Ecto neural progenitor cell (in vitro differentiated cells): ENCODE results near the gene TXK.

ENCODE experiments used
- DNase-seq: peaks from one replicate; pipeline ENCODE4 v3.0.0-alpha.2; 2018; ENCODE audit warnings: low spot score

Gene TXK

DNA sequence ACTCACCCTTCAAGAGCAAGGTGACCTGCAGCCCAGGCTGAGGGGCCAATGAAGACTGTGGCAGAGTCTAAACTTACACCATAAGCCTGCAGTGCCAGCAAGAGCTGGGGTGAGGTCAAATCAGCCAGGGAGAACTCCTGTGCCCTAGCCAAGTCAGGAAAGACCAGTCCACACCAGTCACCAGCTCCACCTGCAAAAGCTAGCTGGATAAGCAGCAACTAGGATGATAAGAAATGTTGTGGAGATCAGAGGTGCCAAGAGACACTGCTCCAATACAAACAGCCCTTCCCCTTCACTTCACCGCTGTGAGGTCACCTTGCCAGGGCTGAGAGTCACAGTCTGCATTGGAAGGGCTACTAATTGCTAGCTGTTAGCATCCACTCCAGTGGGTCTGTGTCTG lies 86.2 kb downstream of the TXK start:
- DNase-seq = no peak

DNA sequence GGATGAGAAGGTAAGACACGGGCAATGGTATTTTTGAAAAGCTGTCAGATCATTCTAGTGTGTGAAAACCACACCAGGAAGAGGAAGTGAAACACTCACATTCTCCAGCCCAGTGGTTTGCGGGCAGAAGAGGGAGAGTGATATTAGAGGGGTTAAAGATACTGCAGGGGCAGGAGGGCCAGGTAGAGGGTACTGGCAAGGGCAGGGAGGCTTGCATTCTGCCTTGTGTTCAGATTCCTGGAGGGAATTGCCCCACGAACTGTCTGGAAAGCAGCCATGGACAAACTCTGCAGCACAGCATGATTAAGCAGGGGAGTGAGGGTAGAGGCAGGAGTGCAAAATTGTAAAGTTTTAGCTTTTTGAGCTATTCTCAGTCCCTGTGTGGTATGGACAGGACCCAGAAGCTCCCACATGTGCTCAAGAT lies 86.6 kb downstream of the TXK start:
- no peak for DNase-seq

DNA sequence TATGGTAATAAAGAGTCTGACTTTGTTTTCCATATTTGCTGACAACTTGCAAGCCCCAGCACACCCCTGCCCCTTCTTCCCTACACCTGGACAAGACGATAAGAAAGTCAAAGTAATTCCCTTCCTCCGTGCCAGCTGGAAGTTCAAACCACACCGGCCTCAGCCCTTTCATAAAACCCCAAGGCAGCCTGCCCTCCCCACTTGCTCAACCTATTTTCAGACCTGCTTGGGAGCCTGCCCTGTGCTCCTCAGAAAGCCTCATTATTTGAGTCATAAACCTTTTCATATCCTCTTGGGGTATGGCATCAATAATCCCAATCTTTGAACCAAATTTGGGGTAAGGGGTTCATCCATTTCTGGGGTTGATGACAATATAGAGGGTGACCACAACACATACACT lies 88.0 kb downstream of the TXK start:
- no peak for DNase-seq

DNA sequence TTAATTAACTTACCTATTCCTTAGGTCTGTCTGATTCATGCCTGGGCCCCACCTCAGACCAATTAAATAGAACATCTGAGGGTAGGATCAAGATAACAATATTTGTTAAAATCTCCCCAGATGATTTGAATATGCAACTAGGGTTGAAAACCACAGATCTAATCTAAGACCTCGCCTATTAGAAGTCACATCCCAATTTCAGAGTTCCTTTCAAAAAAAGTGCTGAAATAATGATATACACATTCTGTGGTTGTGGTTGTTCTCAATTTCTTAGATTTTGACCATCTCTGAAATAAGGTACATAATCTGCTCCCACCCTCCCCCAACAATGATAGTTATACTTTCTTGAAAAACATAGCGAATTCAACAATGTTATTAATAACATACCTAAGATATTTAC lies 89.8 kb downstream of the TXK start:
- no peak for DNase-seq

DNA sequence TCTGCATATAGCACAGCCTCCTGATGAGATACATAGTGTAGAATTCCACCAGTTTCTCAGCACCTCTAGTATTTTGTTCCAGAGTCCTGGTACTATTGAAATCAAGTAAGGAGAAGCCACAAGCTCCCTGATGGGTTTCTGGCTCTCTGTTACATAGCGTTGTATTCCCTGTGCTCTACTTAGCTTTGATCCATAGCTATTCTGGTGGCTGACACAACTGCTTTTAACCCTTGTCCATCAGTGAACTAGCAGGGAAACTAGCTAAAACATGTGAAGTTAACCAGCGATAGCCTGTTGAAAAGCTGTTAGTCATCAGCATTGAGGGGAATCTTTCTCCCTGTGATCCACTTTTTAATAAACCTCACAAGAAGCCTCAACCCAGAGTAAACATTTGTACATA lies 90.5 kb downstream of the TXK start:
- no peak for DNase-seq

DNA sequence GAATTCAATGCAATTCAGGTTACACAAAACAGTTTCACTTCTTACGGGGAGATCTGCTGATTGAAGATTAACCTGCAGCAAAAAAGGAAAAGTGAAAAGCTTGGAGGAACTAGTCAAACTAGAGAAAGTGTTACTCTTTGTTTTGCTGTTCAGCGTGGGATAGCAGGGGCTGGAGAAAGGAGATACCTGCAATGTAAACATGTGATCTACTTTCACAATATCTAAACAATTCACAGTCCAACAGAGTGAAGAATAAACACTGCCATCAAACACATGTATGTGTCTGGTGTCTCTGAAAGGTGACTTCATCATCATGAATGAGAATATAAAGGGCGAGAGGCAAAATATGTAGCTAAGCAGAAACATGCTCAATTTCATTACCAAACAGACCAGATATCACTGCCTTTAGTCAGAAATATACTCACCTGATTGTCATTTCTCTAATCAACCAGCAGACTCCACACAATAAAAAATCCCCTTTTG lies 91.0 kb downstream of the TXK start:
- DNase-seq = no peak

DNA sequence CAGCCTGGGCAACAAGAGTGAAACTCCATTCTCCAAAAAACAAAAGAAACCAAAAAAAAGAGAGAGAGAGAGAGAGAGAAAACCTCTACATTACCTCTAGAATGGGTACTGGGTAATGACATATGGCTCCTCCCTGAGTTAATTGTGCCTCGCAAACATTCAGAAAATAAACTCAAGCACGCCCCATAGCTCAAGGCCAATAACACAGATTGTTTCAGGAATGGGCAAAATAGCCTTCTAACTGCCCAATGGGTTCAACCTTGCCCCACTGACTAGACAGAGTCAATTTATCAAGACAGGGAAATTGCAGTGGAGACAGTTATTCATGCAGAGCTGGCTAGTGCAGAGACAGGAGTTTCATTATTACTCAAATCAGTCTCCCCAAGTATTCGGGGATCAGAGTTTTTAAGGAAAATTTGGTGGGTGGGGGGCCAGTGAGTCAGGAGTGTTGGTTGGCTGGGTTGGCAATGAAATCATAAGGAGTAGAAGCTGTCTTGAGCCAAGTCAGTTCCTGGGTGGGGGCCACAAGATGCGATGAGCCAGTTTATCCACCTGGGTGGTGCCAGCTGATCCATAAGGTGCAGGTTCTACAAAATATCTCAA lies 92.4 kb downstream of the TXK start:
- no peak for DNase-seq

DNA sequence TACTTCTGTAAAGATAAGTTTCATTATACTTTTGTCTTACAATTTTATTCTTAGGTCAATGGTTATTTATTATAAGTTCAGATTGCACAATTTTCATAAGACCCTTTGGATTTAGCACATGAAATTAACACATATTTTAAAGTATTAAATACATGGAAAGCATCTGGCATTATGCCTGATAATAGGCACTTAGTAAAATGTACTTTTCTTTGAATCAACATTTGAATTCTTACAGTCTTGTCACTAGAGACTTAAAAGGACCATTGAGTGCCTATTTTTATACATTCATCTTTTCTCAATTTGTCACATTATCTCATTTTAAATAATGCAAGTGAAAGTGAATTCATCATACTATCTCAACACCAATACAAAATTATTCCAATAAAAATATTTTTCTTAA lies 94.5 kb downstream of the TXK start:
- DNase-seq = no peak

DNA sequence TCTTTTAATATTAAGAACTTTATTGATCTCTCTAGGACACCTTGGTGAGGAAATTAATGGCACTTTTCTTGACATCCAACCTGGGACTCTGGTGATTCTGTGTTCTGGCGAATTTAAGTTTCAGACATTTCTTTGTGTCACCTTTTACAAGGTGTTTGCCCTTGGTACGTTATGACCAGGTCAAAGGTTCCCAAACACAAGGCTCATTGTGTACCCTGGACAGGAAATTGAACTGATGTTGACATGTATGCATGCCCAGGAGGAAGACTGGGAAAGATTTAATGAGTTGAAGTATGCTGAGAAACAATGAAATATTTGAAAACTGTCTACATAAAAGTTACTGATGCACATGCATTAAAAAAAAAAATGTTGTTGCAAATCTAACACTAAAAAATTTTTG lies 95.4 kb downstream of the TXK start:
- DNase-seq = no peak

DNA sequence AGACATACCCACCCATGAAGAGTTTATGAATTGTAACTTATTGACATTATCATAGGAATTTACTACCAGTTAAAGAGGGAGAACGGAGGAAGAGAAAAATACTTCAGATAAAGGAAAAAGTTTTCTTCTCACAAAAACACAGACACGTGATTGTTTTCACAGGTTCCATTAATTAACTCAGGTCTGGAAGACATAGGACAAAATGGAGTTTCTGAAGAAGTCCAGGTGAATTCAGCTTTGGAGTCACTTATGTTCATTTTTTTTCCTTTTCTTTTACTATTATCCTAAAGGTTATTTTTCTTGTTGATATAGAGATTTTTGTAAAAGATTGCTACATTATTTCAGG lies 97.0 kb downstream of the TXK start:
- DNase-seq = no peak

DNA sequence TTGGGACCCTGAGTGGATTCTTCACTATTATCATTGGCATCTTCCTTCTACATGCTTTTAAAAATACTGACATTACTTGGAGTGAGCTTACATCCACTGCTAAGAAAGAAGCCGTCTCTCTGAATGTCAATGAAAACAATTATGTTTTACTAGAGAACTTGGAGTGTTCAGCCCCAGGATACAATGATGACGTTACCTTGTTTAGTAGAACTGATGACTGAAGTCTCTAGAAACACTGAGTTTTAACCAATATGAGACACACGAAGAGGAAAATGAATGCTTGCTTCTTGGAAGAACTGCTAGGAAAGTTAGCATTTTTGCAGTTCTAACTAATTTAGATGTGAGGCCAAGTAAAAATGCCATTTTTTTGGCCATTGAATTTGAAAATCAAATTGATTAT lies 98.1 kb downstream of the TXK start:
- DNase-seq = no peak

DNA sequence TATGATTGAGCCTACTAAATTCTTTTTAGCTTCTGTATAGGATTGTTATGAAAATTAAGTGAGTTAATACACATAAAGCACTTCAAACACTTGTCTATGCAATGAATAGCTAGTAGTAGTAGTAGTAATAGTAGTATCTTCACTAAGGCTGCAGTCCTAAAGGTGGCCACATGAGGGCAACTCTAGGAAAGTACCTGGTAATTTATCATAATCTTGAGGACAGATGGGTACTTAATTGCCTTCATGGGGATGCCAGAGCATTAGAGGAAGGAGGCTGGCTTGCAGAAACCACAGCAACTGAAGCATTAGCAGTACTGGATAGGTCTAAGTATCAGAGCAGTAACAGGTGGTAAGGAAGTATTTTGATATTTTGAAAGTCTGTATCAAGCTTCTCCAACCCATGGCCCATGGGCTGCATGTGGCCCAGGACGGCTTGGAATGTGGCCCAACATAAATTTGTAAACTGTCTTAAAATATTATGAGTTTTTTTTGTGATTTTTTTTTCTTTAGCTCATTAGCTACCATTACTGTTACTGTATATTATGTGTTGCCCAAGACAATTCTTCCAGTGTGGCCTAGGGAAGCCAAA lies 100.1 kb downstream of the TXK start:
- DNase-seq = no peak

DNA sequence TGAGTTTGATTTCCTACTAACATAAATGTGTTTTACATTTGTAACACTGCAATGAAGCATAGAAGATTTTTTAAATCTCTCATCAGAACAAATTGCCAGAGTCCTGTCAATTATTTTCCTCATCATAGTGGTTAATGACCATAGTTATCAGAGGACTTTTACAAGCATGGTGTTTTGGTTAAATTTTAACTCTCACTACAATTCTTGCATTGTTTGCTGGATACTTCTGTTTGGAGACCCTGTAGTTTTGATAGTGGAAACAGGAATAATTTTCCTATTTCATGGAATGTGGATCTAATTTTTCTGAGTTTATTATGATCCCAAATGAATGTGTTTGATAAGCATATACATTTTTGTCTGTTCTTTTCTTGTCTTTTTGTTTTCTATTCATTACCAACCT lies 100.6 kb downstream of the TXK start:
- no peak for DNase-seq

DNA sequence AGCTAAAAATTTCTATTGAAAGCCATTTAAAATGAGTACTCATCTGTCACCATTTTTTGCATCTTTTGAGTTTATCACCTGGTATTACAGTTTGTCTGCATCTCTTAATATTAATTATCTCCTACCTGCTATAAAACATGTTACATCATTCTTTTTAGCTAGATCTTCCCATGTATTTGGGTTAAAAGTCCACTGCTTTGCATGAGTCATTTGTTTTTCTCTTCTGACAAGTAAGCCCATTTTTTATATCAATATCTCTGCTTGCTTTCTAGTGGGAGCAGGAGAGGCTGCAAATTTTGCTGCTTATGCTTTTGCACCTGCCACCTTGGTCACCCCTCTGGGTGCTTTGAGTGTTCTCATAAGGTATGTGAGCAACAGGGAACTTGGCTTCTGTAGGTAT lies 101.3 kb downstream of the TXK start:
- DNase-seq = no peak

DNA sequence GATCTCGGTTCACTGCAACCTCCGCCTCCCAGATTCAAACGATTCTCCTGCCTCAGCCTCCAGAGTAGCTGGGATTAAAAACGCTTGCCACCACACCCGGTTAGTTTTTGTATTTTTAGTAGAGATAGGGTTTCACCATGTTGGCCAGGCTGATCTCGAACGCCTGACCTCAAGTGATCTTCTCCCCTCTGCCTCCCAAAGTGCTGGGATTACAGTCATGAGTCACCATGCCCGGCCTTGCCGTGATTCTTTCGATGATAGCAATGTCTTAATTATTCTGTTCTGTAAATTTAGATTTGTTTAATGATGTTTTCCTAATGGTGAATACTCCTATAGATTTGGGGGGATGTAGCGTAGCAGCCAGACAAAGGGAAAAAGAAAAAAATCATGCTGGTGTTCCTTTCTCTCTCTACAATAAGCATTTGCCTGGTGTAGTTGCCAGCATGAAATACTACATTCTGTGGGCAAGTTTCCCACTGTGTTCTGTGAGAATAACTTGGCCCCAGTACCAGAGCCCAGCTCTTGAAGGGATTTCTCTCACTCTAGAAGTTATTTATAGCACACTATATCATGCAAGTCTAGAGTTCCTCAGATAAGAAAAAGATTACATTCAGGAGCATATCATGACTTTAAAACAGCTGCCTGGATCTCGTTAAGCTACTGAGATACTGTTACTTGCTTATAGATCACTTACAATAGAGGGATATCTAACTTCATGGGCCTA lies 102.1 kb downstream of the TXK start:
- no peak for DNase-seq

DNA sequence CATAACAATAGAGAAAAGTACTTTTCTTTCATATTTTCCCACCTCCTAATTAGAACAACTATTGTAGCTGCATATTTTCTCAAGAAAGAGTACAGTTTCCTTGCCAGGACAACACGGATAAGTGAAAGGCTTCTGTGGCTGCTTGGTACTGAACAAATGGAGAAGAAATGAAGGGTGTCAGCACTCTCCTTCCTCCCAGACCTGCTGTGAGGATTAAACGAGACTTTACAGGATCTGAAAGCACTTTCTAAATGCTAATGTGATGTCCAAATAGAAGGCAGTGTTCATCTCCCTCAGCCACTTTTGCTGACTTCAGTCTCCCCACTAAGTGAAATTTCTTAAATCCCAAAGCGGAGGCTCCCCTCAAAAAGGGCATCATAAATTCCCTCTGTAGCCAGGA lies 103.6 kb downstream of the TXK start:
- no peak for DNase-seq

DNA sequence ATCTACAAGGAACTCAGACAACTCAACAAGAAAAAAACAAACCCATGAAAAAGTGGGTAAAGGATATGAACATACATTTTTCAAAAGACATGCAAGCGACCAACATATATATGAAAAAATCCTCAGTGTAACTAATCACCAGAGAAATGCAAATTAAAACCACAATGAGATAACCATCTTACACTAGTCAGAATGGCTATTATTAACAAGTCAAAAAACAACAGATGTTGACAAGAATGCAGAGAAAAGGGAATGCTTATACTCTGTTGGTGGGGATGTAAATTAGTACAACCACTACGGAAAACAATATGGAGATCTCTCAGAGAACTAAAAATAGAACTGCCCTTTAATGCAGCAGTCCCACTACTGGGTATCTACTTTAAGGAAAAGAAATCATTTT lies 105.4 kb downstream of the TXK start:
- no peak for DNase-seq

DNA sequence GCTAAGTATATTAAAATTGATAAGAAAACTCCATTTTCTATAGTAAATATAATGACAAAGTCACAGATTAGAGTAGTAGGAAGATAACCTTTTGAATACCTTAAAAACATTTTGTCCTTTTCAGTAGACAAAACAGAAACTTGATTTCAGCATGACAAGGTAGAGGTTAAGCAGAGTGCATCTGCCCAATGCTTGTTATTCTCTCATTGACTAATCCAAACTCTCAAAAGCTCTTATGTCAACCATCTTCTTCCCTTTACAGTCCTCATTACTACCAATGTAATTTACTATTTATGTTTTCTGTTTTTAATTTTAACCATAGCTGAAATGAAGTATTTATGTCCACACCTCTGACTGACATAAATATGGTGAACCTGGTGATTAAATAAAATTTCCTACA lies 106.4 kb downstream of the TXK start:
- no peak for DNase-seq

DNA sequence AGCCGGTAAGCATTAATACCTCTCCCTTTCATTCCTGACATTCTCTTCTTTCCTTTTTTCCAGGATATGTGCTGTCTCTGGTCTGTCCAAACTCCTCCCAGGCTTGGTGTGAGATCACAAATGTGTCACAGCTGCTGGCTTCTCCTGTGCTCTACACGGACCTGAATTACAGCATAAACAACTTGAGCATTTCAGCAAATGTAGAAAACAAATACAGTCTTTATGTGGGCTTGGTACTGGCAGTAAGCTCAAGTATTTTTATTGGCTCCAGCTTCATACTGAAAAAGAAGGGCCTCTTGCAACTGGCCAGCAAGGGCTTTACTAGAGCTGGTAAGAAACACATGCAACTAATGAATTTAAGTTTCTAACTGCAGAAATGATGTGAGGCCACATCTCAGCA lies 109.0 kb downstream of the TXK start:
- no peak for DNase-seq

DNA sequence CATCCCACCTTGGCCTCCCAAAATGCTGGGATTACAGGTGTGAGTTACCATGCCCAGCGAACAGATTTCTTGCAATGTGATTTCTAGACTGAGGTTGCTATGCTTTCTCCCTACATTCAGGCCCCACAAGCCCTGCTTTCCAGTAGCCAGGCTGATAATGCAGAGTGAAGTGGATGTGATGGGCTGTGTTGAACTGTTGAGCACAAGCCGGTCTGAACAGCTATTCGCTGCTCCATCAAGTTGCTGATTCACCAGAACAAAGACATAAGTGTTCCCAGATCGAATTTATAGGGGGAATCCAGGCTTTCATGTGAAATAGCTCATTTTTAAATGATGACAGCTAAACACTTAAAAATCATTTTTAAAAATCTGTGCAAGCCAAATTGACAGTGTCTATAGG lies 109.5 kb downstream of the TXK start:
- DNase-seq = no peak

DNA sequence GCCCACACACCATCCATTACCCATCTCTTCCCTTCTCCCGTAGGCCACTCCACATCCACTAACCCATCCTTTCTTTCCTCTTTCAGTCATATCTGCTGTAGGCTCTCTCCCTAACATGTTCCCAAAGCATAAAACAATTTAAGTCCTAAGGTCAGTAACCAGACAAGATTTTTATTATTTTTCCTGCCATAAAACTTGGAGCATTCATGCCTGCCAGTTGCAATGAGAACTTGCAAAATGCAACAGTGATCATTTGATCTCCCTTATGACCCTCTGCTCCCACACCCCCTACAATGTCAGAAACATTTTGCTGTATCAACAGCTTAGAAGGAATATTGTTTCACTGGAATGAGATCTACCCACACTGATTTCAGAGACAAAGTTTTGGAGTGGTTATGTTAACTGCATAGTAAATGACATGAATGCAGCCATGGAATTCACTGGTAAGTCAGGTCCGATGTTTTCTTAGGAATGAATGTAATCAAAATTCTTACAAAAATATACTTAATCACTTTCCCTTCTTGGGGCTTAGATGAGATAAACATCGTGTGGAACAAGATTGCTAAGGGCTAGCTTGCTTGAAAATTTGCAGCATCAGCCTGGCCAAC lies 111.8 kb downstream of the TXK start:
- no peak for DNase-seq

DNA sequence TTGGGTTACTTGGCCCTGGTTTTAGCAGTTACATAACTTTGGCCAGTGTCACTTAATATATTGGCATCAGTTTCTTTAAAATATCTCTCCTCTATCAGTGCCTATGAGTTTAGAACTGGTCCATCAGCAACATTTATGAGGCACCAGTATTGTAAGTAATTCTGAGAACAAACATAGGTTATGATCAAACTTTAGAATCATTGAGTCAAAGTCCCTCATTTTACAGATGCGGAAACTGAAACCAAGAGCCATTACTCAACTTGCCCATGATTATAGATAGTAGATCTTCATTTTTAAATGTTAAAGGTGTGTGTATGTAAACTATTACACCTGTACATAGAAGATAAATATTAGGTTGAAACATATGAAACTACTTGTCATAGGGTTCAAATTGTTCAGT lies 113.0 kb downstream of the TXK start:
- no peak for DNase-seq

DNA sequence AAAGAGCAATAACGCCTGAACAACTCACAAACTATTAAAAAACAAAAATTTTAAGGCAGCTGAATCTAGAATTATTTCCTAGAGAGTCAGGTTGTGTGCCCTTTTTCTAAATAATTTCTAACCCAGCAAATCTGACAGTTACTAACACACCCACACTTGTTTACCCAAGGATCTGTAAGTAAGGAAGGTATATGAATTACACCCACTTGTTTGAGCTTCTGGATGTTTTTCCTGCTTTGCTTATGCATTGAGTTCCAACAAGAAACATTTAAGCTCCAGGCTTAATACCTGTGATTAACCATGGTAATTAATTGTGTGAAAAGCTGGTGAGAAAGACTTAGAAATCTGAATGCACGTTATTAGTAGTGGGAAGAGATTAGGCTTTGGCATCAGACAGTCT lies 115.9 kb downstream of the TXK start:
- DNase-seq = no peak
